Muscle of leg (tissue), 11 donors: Measurements from ENCODE around the gene ACAD8. TPM values are rescaled to one million over a fixed set of nuclear protein-coding genes. Genes with fewer than 3 reads are reported as not detected.
"Not testable (repeated sequence)": the region's sequence is repeated elsewhere in the genome, so short reads cannot be mapped to it uniquely, and the experiment has no call there.

Experiments used
- DNase-seq: peaks from one replicate; pipeline ENCODE4 v3.0.0; 2013
- H3K27ac ChIP-seq: one replicate; pipeline ENCODE4 v1.5.1; 2013; ENCODE audit warnings: mild to moderate bottlenecking, low read length, control low read depth
- H3K27me3 ChIP-seq: one replicate; pipeline ENCODE4 v1.6.1; 2013; ENCODE audit warnings: low read length; ENCODE audit not compliant: control insufficient read depth, insufficient read depth
- H3K36me3 ChIP-seq: one replicate; pipeline ENCODE4 v1.6.1; 2013; ENCODE audit warnings: low read length; ENCODE audit not compliant: control insufficient read depth, insufficient read depth
- H3K4me1 ChIP-seq: one replicate; pipeline ENCODE4 v1.6.1; 2013; ENCODE audit warnings: low read length; ENCODE audit not compliant: control insufficient read depth, insufficient read depth
- H3K4me3 ChIP-seq: one replicate; pipeline ENCODE4 v1.5.1; 2013; ENCODE audit warnings: low read length, control low read depth
- H3K9me3 ChIP-seq: replicated peaks from 2 replicates; pipeline ENCODE4 v1.6.1; 2013; ENCODE audit warnings: low read depth, low read length; ENCODE audit not compliant: control insufficient read depth
- WGBS: methylation state at CpG from one replicate; pipeline ENCODE4 v1.1.5; 2013; ENCODE audit warnings: missing lambda C conversion rate; ENCODE audit not compliant: insufficient coverage; 5-methylcytosine and 5-hydroxymethylcytosine counted together
- polyA plus RNA-seq, 8 donors: library from polyadenylated mRNA; unstranded; fragments of 120-200 nt; gene quantifications; one replicate each; pipeline versions ENCODE4 v1.2.1 to v1.2.3, GENCODE V29; 2013; ENCODE audit warnings: inconsistent platforms in 1 of 8, low replicate concordance in 1 of 8; ENCODE audit not compliant: insufficient read length in 8 of 8, insufficient read depth in 1 of 8
- total RNA-seq: library from RNA; stranded (reverse); fragments of 120-200 nt; gene quantifications from one replicate; pipeline ENCODE4 v1.2.4, GENCODE V29; 2013

ACAD8 gene
- total and polyA plus RNA-seq, 9 donors = 15.0 to 24.0 (median 18.8) TPM

DNA sequence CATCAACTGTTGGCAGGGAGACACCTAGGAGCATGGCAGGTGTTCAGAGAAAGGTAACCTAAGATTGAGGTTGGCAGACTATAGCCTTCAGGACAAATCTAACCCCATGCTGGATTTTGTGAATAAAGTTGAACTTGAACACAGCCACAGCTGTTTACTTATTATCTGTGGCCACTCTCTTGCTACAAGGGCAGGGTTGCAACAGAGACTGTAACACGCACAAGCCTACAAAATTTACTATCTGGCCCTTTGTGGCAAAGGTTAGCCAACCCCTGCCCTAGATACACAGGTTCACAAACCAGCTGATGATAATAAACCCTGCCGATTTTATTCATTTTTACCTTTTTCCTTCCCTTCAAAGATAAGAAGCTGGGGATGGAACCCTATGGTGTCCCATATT is 2.7 kb upstream of the ACAD8 start:
- H3K4me1 ChIP-seq = peaks cover 13% of the 10 kb centered on the region
- H3K36me3 ChIP-seq = peaks cover 54% of the 10 kb centered on the region
- no peak overlapping the region for H3K4me3 ChIP-seq
- WGBS = 95% methylated on average over 2 of the region's 2 CpGs
- H3K9me3 ChIP-seq = no peaks in the 10 kb centered on the region
- no peak for DNase-seq
- no peaks in the 10 kb centered on the region for H3K27me3 ChIP-seq
- H3K27ac ChIP-seq = no peak overlapping the region

DNA sequence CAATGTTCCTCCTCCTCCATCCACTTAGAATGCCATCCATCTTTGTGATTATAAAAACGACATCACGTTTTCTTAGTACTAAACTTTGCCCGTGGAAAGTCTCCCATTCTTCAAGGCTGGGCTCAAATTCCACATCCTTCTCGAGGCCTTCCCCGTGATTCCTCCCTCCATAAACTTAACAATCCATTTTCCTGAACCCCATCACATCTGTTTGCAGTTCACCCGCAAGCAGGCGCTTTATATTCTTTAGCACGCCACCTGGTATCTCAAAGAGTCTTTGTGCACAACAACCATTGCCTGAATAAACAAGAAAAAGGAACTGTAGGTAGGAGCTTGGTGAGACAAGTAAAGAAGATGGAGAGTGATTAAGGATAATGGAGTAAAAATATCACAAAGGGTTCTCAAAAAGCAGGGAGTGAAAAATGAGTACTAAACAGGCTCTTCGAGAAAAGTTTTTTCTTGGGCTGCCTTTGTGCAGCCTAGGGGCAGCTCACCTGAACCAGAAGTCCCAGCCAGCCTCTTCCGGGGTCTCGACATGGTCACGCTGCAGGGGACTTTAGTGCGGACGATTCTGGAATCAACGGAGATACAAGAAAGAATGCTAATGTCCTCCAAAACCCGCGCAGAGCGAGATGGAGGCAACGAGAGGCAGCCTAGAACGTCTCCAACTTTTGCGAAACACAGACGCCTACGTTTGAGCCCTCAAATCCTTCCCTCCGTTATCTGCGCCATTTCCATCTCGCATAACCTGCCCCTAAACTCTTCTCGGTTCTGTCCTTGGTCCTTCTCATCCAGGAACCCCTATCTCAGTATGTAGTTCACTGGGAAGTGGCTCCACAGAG is 801 bp upstream of the ACAD8 start:
- Histone ChIP-seq H3K4me3 (peak overlapping the region; percentile 97), H3K4me1 (peaks cover 13% of the 10 kb centered on the region), H3K9me3 (no peaks in the 10 kb centered on the region), H3K36me3 (peaks cover 39% of the 10 kb centered on the region), H3K27me3 (no peaks in the 10 kb centered on the region), H3K27ac (peak overlapping the region; percentile 40)
- WGBS = 4% methylated on average over 20 of the region's 27 CpGs
- DNase-seq = no peak

DNA sequence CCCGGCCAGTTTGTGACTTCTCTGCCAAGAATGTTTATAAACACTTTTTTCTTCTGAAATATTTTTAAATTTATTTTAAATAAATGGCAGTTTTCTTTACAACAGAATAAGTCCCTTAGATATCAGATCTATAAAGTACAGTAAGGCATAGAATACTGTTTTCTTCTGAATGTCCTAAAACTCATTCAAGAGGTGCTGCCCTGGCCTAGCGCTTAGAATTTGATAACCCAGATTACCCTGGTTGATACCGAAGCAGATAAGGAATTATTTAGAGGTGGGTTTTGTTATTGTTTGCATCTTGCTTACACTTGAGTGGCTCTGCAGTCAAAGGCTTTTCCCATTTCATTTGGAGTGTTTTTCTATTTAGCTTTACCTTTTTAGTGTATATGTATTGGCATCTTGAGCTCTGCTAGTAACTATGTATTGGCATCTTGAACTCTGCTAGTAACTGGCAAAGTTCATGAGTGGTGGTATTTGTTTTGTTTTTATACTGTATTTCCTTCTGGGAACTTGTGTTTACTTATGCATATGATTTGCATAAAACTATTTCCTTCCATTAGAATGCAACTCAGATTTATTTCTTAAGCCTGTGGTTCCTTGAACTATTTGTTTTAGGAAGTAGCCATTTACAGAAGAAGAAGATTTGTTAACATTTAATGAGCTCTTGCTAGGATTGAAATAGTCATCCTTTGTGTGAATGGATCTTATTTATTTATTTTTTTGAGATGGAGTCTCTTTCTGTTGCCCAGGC is 1.2 kb downstream of the ACAD8 start:
- no peak for DNase-seq
- Histone ChIP-seq H3K4me3 (peak overlapping the region; percentile 97), H3K36me3 (peaks cover 36% of the 10 kb centered on the region), H3K9me3 (no peaks in the 10 kb centered on the region), H3K4me1 (peaks cover 13% of the 10 kb centered on the region), H3K27me3 (no peaks in the 10 kb centered on the region), H3K27ac (no peak overlapping the region)
- no CpG with 5 or more reads among the region's 3 CpGs for WGBS

DNA sequence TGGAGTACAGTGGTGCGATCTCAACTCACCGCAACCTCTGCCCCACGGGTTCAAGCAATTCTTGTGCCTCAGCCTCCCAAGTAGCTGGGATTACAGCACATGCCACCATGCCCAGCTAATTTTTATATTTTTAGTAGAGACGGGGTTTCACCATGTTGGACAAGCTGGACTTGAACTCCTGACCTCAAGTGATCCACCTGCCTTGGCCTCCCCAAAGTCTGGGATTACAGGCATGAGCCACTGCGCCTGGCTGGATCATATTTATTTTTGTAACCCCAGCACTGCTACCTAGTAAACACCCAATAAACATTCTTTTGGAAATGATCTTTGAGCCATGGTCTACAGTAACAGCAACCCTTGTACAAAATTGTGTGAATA is 1.8 kb downstream of the ACAD8 start:
- not testable (repeated sequence) for H3K4me3 ChIP-seq, DNase-seq, H3K9me3 ChIP-seq, H3K27me3 ChIP-seq, H3K27ac ChIP-seq
- peaks cover 13% of the 10 kb centered on the region for H3K4me1 ChIP-seq
- 83% methylated on average over 1 of the region's 5 CpGs for WGBS
- peaks cover 36% of the 10 kb centered on the region for H3K36me3 ChIP-seq

DNA sequence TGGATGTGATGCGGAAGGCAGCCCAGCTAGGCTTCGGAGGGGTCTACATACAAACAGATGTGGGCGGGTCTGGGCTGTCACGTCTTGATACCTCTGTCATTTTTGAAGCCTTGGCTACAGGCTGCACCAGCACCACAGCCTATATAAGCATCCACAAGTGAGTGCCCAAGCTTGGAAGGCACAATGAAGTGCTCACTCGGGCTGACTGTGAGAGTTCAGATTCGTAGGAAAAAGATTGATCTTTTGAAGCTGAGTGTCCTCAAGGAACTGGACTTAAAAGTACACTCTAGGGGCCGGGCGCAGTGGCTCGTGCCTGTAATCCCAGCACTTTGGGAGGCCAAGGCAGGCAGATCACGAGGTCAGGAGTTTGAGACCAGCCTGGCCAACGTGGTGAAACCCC is 3.7 kb downstream of the ACAD8 start:
- Histone ChIP-seq H3K9me3 (no peaks in the 10 kb centered on the region), H3K27ac (no peak overlapping the region), H3K4me3 (no peak overlapping the region), H3K27me3 (no peaks in the 10 kb centered on the region), H3K4me1 (peaks cover 9% of the 10 kb centered on the region), H3K36me3 (peaks cover 41% of the 10 kb centered on the region)
- DNase-seq = no peak
- 93% methylated on average over 10 of the region's 11 CpGs for WGBS

DNA sequence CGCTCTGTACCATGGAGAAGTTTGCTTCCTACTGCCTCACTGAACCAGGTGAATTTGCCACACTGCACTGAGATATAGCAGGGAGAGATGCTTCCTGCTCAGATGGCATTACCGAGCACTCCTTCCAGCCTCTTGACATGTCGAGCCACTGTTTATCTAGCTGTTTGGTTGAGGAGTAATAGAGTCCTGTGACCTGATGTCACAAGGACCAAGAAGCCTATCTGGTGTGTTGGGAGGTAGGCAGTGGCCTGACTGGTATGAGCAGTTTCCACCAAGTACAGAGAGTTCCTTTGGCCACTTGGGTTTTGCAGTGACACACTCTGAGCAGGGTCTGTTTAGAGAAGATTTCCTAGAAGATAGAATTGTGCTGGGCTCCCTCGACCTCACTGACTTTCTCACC is 5.2 kb downstream of the ACAD8 start:
- no peaks in the 10 kb centered on the region for H3K27me3 ChIP-seq
- peaks cover 4% of the 10 kb centered on the region for H3K4me1 ChIP-seq
- no peak overlapping the region for H3K27ac ChIP-seq
- peaks cover 55% of the 10 kb centered on the region for H3K36me3 ChIP-seq
- DNase-seq = no peak
- no CpG with 5 or more reads among the region's 4 CpGs for WGBS
- H3K4me3 ChIP-seq = no peak overlapping the region
- no peaks in the 10 kb centered on the region for H3K9me3 ChIP-seq

DNA sequence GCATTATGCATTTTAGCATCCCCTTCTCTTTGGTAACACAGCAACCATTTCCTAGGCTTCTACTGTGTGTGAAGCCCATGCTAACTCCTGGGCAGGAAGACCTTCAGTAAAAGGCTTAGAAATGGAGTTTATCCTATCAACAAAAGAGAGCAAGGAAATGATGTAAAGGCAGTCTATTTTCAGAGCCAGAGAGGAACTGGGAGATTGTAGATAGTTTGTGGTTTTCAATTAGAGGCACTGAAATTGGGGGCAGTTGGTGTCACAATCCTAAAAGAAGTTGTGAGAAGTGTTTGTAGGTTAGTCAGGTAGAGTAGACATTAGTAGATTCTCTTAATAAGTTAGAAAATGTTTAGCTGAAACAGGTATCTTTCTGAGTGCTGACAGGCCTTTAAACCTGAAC is 7.1 kb downstream of the ACAD8 start:
- Histone ChIP-seq H3K4me1 (no peaks in the 10 kb centered on the region), H3K27me3 (no peaks in the 10 kb centered on the region), H3K4me3 (no peak overlapping the region), H3K36me3 (peaks cover 61% of the 10 kb centered on the region), H3K9me3 (no peaks in the 10 kb centered on the region), H3K27ac (no peak overlapping the region)
- DNase-seq = no peak

DNA sequence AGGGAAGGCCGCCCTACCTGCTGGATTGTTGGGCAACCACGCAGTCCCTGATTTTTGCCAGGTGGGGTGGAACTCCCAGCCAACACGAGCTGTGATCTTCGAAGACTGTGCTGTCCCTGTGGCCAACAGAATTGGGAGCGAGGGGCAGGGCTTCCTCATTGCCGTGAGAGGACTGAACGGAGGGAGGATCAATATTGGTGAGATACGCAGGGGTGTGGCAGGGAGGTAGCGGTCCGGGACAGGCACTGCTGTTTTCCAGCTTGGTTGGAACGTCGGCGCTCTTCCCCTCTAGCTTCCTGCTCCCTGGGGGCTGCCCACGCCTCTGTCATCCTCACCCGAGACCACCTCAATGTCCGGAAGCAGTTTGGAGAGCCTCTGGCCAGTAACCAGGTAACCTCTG is 7.6 kb downstream of the ACAD8 start:
- Histone ChIP-seq H3K27ac (no peak overlapping the region), H3K36me3 (peaks cover 61% of the 10 kb centered on the region), H3K27me3 (no peaks in the 10 kb centered on the region), H3K4me1 (no peaks in the 10 kb centered on the region), H3K4me3 (no peak overlapping the region), H3K9me3 (no peaks in the 10 kb centered on the region)
- DNase-seq = no peak
- WGBS = 81% methylated on average over 16 of the region's 16 CpGs

DNA sequence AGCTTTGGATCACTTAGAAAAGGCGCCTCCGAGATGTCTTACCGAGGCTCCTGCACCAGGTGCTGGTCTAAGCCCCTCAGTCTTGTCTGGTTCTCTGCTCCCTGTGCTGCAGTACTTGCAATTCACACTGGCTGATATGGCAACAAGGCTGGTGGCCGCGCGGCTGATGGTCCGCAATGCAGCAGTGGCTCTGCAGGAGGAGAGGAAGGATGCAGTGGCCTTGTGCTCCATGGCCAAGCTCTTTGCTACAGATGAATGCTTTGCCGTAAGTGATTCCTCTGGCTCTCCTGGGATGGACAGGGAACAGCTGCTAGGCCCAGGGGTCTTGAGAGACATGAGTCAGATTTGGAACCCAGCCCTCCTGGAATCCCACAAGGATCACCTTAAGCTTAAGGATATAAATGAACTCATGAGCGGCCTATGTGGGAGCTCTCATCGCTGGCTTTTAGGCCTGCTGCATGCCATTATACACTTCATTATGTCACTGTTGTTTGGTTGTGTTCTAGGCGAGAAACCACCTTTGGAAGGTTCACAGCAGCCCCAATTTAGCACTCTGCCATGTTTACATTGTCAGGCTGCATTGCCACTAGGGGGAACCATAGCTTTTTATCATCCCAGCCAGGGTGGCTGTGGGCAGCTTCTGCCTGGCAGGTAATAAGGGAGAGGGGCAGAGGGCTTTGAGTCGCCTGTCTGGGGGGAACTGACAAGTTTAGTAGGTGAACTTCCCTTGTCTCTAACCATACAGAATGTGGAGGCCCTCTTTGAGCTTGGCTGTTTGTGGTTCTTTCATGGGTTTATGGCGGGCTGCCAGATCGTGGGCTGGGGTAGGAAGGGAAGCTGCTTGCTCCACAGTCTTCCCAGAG is 8.5 kb downstream of the ACAD8 start:
- WGBS = 81% methylated on average over 7 of the region's 14 CpGs
- peak; percentile 51 for DNase-seq
- Histone ChIP-seq H3K4me1 (no peaks in the 10 kb centered on the region), H3K9me3 (no peaks in the 10 kb centered on the region), H3K36me3 (peaks cover 61% of the 10 kb centered on the region), H3K27me3 (no peaks in the 10 kb centered on the region), H3K4me3 (no peak overlapping the region), H3K27ac (no peak overlapping the region)
